ENCODE results near the gene SDF4. TPM values are rescaled to one million over a fixed set of nuclear protein-coding genes. Genes with fewer than 3 reads are reported as not detected.
A peak's percentile ranks its signal among the peaks of the same experiment; 100 is the strongest.

The SDF4 gene
- total and polyA plus RNA-seq, 2 of the 8 experiments (the other 6 are each of a cell fraction or from before 2014, with no cell fraction given): 45.5 to 75.6 TPM

- H3K27ac ChIP-seq (ENCODE audit: low read depth, low read length): no peak overlapping the region
- H3K4me2 ChIP-seq (ENCODE audit: insufficient read depth in 1 of 2, low read depth in 2 of 2, low read length in 2 of 2): no peak overlapping the region
- POLR2A ChIA-PET (ENCODE audit: partially characterized antibody): interaction anchor here (0.9 kb wide), 1 partner anchor 176 kb away, joined by 3 read pairs; no protein-coding TSS in a partner anchor
- TF ChIP-seq POU5F1 (IDR thresholded peaks at IDR 0.05; ENCODE audit: low read depth, low read length) (no peak), GABPA (IDR thresholded peaks at IDR 0.05; ENCODE audit: borderline replicate concordance, insufficient read depth, low read length) (no peak), SP4 (IDR thresholded peaks at IDR 0.05; ENCODE audit: low read length) (no peak), RAD21 (IDR thresholded peaks at IDR 0.05 in 1 of 2, conservative IDR thresholded peaks at IDR 0.05 in 1 of 2; ENCODE audit: low read depth in 2 of 2, low read length in 2 of 2) (no peak)
- TF ChIP-seq, protein P1, sequence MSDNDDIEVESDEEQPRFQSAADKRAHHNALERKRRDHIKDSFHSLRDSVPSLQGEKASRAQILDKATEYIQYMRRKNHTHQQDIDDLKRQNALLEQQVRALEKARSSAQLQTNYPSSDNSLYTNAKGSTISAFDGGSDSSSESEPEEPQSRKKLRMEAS (IDR thresholded peaks at IDR 0.05): no peak
Observed at GRCh38 chr1:1208713-1209433, 22.9 kb downstream of the SDF4 start.

More at GRCh38 chr1:1208713-1209433, 22.9 kb downstream of the SDF4 start:
- CTCF ChIA-PET (ENCODE audit: partially characterized antibody): interaction anchor here (0.8 to 1.6 kb wide), 3 partner anchors 63 to 184 kb away, joined by 3 to 9 read pairs (median 3); no protein-coding TSS in a partner anchor
- Histone ChIP-seq H3K14ac (ENCODE audit: insufficient read length) (no peak overlapping the region), H3K4me1 (replicated peaks in 1 of 4; ENCODE audit: control insufficient read depth in 3 of 4, insufficient read depth in 4 of 4, low read length in 3 of 4) (peaks cover 0 to 13% (median 5%) of the 10 kb centered on the region in 4 experiments; a peak in 6 of 7 replicates), H2BK5ac (ENCODE audit: low read depth, low read length) (no peak overlapping the region), H3K4me3 (ENCODE audit: extremely low read depth in 1 of 4, insufficient read depth in 2 of 4, low read depth in 3 of 4, low read length in 4 of 4) (no peak overlapping the region), H3K56ac (replicated peaks; ENCODE audit: insufficient read length, low read depth, low read length) (no peak overlapping the region), H4K20me1 (replicated peaks in 1 of 2; ENCODE audit: control insufficient read depth in 1 of 2, insufficient read depth in 2 of 2, low read length in 2 of 2) (no peaks in the 10 kb centered on the region), H3K9ac (replicated peaks in 1 of 4; ENCODE audit: extremely low read depth in 1 of 4, low read depth in 3 of 4, low read length in 3 of 4) (no peak overlapping the region), H2AK5ac (ENCODE audit: low read depth, low read length) (no peak overlapping the region), H3K4ac (replicated peaks; ENCODE audit: insufficient read length, low read depth, low read length) (no peak overlapping the region), H2BK120ac (replicated peaks; ENCODE audit: low read depth, low read length) (no peak overlapping the region), H3K79me2 (ENCODE audit: control insufficient read depth in 1 of 2, insufficient read depth in 2 of 2, low read length in 2 of 2) (no peaks in the 10 kb centered on the region), H4K5ac (ENCODE audit: insufficient read length, low read depth, low read length) (no peak overlapping the region), H3K23ac (ENCODE audit: insufficient read length) (no peak overlapping the region), H2BK15ac (ENCODE audit: low read length) (no peak overlapping the region), H3K9me3 (ENCODE audit: insufficient read depth in 2 of 2, low read depth in 1 of 2, low read length in 1 of 2) (no peaks in the 10 kb centered on the region), H2BK20ac (ENCODE audit: low read length) (no peak overlapping the region), H4K8ac (ENCODE audit: extremely low read depth, insufficient read depth, low read length) (peak overlapping the region; percentile 25; the same call in 1 of the 2 replicates), H4K91ac (replicated peaks; ENCODE audit: insufficient read length, low read length) (peak overlapping the region; percentile 40), H3K79me1 (ENCODE audit: low read depth, low read length) (no peaks in the 10 kb centered on the region), H3K27me3 (replicated peaks in 1 of 4; ENCODE audit: control insufficient read depth in 3 of 4, extremely low read depth in 1 of 4, insufficient read depth in 3 of 4, low read length in 3 of 4) (peaks cover 0 to 16% (median 15%) of the 10 kb centered on the region in 4 experiments; a peak in 6 of 7 replicates), H3K23me2 (ENCODE audit: low read depth, low read length) (peaks cover 8% of the 10 kb centered on the region; the same call in 1 of the 2 replicates), H3K36me3 (ENCODE audit: control insufficient read depth in 2 of 4, insufficient read depth in 4 of 4, low read length in 3 of 4) (no peaks in the 10 kb centered on the region), H2AFZ (ENCODE audit: low read length) (no peak overlapping the region), H3K18ac (ENCODE audit: extremely low read depth, low read length) (no peak overlapping the region), H2BK12ac (ENCODE audit: low read depth, low read length) (no peak overlapping the region)
- FAIRE-seq: no peak
- WGBS, 2 experiments (ENCODE audit: extremely low coverage in 1 of 2, insufficient coverage in 1 of 2, insufficient read length in 1 of 2, insufficient replicate concordance in 2 of 2, low coverage in 1 of 2, low lambda C conversion rate in 2 of 2, missing lambda C conversion rate in 1 of 2): 94% methylated on average over 24 of the region's 38 CpGs; no CpG with 5 or more reads in 1 of the 2 experiments
- DNase-seq (ENCODE audit: low read depth in 1 of 2, low spot score in 2 of 2): no peak

Data from H1 (cell line).